ENCODE measurements around the gene OR5H1.
"Not testable (repeated sequence)": the region's sequence is repeated elsewhere in the genome, so short reads cannot be mapped to it uniquely, and the experiment has no call there.

The OR5H1 gene

GRCh38 chr3:98130421-98130820 is at the start of gene OR5H1:
OR5H1 (plus strand) TSS chr3:98130721; CDS start chr3:98132698, 1,977 bp downstream.
- H3K27ac ChIP-seq: no peak within 1 kb of the TSS
- no peak for DNase-seq (ENCODE audit: low read depth, low spot score)

- no peak within 1 kb of the TSS for H3K27ac ChIP-seq
- no peak for DNase-seq (ENCODE audit: low read depth, low spot score)
Observed at GRCh38 chr3:98086873-98087272, 43.6 kb upstream of the OR5H1 start, which contains the start of gene OR5AC2. OR5AC2 (plus strand) TSS chr3:98087173; CDS start chr3:98087173, 0 bp downstream.

- H3K27ac ChIP-seq: no peak overlapping the region
- no peak for DNase-seq (ENCODE audit: low read depth, low spot score)
Observed at GRCh38 chr3:98095882-98096281, 34.6 kb upstream of the OR5H1 start.

DNA sequence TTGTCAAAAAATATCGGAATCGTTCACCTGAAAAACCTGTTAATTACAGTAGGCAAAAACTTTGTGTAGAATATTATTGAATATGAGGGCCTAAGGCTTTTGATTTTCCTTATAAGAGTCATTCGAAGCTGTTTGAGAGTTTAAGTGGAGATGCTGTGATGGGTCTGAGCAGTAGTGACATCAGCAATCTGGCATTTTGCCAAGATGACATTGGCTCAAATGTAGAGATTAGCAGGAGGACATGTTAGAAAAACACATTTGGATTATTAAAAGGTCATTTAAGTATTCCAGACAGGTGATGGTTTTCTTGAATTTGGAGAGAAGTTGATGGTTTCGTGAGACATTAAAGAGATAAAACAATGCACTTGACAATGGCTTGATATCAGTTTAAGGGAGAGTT is 30.7 kb upstream of the OR5H1 start:
- no peak overlapping the region for H3K27ac ChIP-seq
- DNase-seq (ENCODE audit: low read depth, low spot score): no peak

- H3K27ac ChIP-seq: no peak overlapping the region
- no peak for DNase-seq (ENCODE audit: low read depth, low spot score)
Observed at GRCh38 chr3:98108162-98108561, 22.4 kb upstream of the OR5H1 start.

DNA sequence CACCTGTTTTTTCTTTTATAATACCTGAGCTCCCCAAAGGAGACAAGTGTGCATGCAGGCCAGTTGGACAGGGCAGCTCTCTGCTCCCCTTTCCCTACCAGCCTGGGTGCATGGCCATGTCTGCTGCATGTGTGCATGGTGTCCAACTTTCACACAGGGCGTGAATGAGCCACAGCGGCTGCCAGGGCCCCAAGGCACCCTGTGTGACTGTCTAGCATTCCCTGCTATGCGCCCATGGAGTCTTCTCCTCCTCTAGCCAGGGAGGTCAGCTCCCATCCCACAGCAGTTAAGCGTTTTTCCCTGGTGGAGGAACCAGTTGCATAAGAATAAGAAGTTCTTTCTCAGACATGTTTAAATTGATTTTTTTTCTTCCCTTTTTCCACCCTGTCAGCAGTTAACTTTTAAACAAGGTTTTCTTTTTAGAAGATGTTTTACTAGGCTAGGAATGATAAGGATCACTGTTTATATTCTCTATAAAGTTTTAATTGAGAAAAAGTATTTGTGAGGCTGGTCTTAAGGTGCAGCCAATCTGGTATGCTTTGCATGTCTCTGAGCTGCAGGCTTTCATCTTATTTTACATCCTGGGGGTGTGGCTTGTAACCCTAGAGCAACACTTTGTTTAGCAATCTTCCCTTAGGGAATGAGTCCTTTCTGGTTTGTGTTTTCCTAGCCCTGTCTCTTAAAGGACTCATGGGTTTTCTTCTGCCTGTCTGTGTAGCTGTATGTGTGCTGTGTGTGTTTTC is 20.5 kb upstream of the OR5H1 start:
- H3K27ac ChIP-seq: no peak overlapping the region
- DNase-seq (ENCODE audit: low read depth, low spot score): no peak

DNA sequence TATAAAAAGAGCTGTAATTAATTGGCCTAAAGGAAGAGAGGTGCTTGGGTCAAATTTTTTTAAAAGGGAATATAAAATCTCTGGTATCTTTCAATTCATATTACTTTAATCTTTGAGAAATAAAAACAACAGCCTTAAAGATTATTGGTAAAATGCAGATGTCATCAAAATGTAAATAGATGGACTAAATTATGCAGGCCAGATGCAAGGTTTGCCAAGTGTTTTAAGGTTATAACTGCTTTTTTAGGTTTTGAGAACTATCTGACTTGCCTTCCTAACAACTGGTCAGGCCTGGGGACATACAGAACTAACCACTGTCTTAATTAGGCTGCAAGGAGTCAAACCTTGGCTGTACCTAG is 20.0 kb upstream of the OR5H1 start:
- no peak overlapping the region for H3K27ac ChIP-seq
- no peak for DNase-seq (ENCODE audit: low read depth, low spot score)

DNA sequence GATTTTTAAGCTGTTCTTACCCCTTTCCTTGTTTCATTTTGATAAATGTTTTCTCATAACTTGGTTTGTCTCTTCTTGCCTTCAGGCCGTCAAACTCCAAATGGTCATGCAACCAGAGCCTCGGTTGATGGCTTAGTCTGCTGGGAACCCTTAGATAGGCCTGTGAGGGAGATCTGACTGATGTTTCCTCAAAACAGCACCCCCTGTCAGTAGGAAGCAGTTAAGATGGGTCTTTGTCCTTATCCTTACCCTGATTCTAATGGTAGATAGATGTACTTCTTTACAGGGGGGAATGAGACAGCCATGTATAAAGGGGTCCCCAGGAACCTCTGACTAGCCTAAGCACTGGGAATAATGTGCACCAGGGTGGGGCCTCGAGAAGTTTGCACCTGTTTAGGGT is 16.3 kb upstream of the OR5H1 start:
- H3K27ac ChIP-seq: no peak overlapping the region
- DNase-seq (ENCODE audit: low read depth, low spot score): no peak

- DNase-seq (ENCODE audit: low read depth, low spot score): no peak
- no peak overlapping the region for H3K27ac ChIP-seq
Observed at GRCh38 chr3:98115717-98116116, 14.8 kb upstream of the OR5H1 start.

GRCh38 chr3:98136631-98137030 is 6.1 kb downstream of the OR5H1 start:
- no peak for DNase-seq (ENCODE audit: low read depth, low spot score)
- H3K27ac ChIP-seq: no peak overlapping the region

DNA sequence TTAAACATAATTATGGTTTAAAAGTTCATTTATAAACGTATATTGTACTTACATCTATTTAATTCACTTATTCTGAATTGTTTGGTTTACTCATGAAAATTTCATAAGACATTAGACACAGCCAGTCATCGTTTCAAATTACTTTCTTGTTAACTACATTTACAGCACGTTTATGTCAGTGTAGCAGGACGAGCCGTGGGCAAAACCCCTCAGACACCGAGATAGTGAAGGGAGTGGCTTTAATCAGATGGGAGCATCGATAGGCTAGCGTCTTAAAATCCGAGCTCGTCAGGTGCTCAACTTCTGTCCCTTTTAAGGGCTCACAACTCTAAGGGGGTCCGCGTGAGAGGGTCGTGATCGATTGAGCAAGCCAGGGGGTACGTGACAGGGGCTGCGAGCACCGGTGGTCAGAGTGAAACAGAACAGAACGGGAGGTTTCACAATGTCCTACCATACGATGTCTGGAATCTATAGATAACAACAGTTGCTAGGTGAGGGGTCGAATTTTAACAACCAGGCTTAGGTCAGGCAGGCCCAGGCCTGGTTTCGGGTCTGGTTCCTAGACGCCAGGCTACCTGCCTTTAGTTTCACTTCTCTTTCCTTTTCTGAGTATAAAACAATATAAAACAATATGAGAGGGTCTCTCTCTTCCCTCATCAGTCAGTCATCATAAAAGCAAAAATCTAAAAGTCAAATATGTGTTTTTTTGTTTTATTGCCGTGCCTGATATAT is 7.5 kb downstream of the OR5H1 start:
- H3K27ac ChIP-seq; DNase-seq (ENCODE audit: low read depth, low spot score): not testable (repeated sequence)

DNA sequence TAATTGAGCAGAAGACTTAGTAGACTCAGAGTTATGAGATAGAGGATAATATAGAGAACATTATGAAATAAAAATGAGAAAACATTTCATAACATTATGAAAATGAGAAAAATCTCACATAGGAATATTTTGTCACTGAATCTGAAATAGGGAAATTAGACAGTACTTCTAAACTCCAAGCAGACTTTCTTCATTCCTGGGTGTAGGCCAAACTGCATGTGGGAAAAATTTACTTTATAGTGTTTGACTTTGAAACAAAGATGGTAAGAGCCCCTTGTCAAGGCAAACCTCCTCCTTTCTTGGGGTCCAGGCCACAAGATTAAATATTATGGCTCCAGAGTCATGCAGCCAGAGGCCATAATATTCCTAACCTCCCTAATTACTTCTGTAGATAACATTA is 10.0 kb downstream of the OR5H1 start:
- no peak overlapping the region for H3K27ac ChIP-seq
- DNase-seq (ENCODE audit: low read depth, low spot score): no peak

- no peak for DNase-seq (ENCODE audit: low read depth, low spot score)
- no peak within 1 kb of the TSS for H3K27ac ChIP-seq
Observed at GRCh38 chr3:98147179-98147578, 16.7 kb downstream of the OR5H1 start, which contains the start of gene OR5H14. OR5H14 (plus strand) TSS chr3:98147479; CDS start chr3:98149386, 1,907 bp downstream.

DNA sequence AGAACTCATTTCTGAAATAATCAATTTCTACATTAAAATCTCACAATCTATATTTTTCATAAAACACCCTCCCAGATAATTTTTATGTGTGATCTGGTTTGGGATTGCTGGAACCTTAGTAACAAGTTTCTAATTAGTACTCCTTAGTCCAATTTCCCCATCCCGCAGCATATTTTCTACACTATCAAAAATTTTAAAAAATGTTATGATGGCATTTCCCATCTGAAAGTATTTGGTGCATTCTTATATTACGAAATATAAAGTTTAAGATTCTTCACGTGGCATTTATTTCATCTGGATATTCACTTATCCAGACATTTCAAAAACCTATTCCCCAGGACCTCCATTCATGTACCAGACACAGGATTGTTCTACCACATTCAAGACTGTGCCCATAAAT is 18.2 kb downstream of the OR5H1 start:
- DNase-seq (ENCODE audit: low read depth, low spot score): no peak
- H3K27ac ChIP-seq: no peak overlapping the region

- H3K27ac ChIP-seq; DNase-seq (ENCODE audit: low read depth, low spot score): not testable (repeated sequence)
Observed at GRCh38 chr3:98149456-98149855, 18.9 kb downstream of the OR5H1 start.

DNA sequence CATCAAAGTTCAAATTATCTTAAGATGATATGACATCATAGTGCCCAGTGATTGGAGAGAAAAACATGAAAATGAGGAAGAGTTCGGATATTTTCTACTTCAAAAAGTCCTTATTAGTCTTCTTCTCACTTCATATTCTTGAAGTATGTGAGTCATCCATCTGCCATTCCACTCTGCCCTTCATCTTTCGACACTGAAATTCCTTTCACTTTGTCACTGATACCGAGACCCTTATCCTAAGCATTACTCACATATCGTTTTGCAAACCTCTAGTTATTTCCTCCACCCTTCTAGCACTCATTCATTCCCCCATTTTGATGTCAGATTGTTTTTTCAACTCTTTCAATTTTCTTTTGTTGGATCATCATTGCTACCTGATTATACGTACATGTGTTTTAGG is 20.7 kb downstream of the OR5H1 start:
- no peak for DNase-seq (ENCODE audit: low read depth, low spot score)
- H3K27ac ChIP-seq: no peak overlapping the region

DNA sequence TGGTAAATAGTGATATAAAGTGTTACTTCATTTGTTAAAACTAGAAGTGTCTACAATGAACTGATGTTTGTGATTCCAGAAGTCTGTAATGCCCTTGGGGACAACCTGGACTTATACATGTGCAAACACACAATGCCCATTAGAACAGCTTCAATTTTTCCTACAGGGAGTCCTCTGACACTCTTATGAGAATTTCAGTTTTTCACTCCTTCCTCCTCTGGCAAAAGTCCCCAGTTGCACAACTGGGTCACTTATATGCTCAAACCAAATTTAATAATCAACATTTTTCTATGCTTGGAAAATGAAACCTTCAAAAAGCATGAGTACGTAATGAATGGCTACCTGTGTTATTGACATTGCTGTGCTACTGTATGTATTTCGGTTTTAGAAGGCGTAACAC is 35.9 kb downstream of the OR5H1 start, which contains the start of gene OR5H15:
OR5H15 (plus strand) TSS at position 301 of the 400 bp plus-strand sequence. CDS start 2,004 bp downstream, outside the sequence.
- DNase-seq (ENCODE audit: low read depth, low spot score): no peak
- H3K27ac ChIP-seq: no peak within 1 kb of the TSS

DNA sequence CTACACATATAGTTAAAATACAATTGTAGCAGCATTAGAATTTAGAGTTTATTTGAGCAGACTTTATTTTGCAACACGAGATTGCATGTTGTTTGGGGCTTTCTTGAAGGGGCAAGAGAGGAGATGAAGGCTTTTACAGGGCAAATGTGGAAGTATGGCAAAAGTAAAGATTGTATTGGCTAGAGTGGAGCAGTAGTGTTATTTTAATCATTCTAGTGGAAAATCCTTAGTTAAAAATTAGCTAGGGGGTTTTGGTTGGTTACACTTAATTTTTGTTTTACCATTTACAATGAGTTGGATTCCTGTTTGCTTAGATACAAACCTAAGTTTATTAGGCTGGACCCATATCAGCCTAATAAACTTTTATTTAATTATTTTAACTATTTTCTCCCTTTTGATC is 40.5 kb downstream of the OR5H1 start:
- H3K27ac ChIP-seq: no peak overlapping the region
- no peak for DNase-seq (ENCODE audit: low read depth, low spot score)

GRCh38 chr3:98172621-98173020 is 42.1 kb downstream of the OR5H1 start:
- DNase-seq (ENCODE audit: low read depth, low spot score): no peak
- H3K27ac ChIP-seq: no peak overlapping the region

DNA sequence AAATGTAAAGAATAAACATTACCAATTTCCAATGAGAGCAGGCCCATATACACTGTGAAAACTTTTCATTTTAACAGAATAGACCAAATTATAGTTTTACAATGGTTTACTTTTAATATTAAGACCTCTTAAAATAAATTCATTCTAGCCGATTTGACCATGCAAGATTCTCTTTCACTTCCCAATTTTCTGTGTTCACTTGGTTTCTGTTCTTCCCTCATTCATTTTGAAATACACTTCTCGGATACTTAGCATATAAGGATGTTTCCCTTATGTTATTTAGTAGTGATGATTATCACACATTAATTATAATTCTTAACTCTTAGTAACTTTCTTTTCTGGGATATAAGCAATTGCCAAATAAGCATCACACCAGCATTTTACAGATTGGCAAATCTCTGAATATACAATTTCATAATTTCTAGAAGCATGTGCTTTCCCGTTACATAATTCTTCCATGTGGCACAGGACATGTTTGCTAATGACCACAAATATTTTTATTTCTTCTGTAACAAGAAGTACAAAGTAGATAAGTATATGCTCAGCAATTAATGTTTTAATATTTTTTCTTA is 49.9 kb downstream of the OR5H1 start:
- no peak overlapping the region for H3K27ac ChIP-seq
- no peak for DNase-seq (ENCODE audit: low read depth, low spot score)

DNA sequence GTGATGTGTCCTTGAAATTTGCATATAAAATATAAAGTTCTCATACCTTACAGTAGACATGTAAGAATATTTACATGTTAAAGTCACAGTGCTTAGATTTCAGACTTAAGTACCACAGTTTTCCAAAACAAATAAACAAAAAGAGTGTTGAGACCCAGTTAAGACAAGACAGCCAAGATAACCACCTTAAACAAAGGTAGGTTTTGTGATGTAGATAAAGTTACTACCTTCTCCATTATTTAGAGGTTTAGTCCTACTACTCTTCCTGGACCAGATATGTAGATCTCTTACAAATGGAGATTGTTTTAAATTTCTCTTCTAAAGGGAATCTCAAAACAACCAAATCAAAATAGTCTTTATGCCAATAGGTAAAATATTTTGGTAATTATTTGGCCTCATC is 51.7 kb downstream of the OR5H1 start:
- H3K27ac ChIP-seq: no peak overlapping the region
- DNase-seq (ENCODE audit: low read depth, low spot score): no peak
